ENCODE results near the gene HSD3B2. TPM values are rescaled to one million over a fixed set of nuclear protein-coding genes. Genes with fewer than 3 reads are reported as not detected.

The HSD3B2 gene
- total and polyA plus RNA-seq, 7 donors = 0.60 to 5.8 (median 0.93) TPM; not detected in 4

- Histone ChIP-seq H3K36me3 (no peaks in the 10 kb centered on the region), H3K9me3 (peaks cover 0 to 3% (median 0%) of the 10 kb centered on the region in 4 donors), H3K27ac (no peak overlapping the region), H3K4me1 (no peaks in the 10 kb centered on the region), H3K4me3 (no peak overlapping the region), H3K27me3 (no peaks in the 10 kb centered on the region)
- 29 to 36% methylated on average over 2 of the region's 2 CpGs for WGBS, 2 donors
- TF ChIP-seq EP300 (IDR thresholded peaks at IDR 0.05) (no peak), CTCF (IDR thresholded peaks at IDR 0.05) (no peak), POLR2AphosphoS5 (IDR thresholded peaks at IDR 0.05) (no peak), POLR2A (IDR thresholded peaks at IDR 0.05) (no peak)
- no peak for DNase-seq
- intact Hi-C loops (cut with DNase I) = no loop called here
Measured at GRCh38 chr1:119404736-119405135, 10.2 kb upstream of the HSD3B2 start.

- H3K4me1 ChIP-seq = no peaks in the 10 kb centered on the region
- intact Hi-C loops (cut with DNase I) = no loop called here
- DNase-seq = no peak
- peaks cover 0 to 3% (median 0%) of the 10 kb centered on the region in 4 donors for H3K9me3 ChIP-seq
- H3K27me3 ChIP-seq = no peaks in the 10 kb centered on the region
- H3K36me3 ChIP-seq = no peaks in the 10 kb centered on the region
- TF ChIP-seq POLR2AphosphoS5 (IDR thresholded peaks at IDR 0.05) = no peak
- TF ChIP-seq POLR2A (IDR thresholded peaks at IDR 0.05) = no peak
- TF ChIP-seq EP300 (IDR thresholded peaks at IDR 0.05) = no peak
- no peak for TF ChIP-seq CTCF (IDR thresholded peaks at IDR 0.05)
- H3K4me3 ChIP-seq = no peak overlapping the region
- H3K27ac ChIP-seq = no peak overlapping the region
Measured at GRCh38 chr1:119409731-119410130, 5.2 kb upstream of the HSD3B2 start.

GRCh38 chr1:119410961-119411360 is 4.0 kb upstream of the HSD3B2 start:
- H3K27ac ChIP-seq = no peak overlapping the region
- H3K36me3 ChIP-seq = no peaks in the 10 kb centered on the region
- no peaks in the 10 kb centered on the region for H3K27me3 ChIP-seq
- WGBS, 2 donors = 15 to 66% methylated on average over 3 of the region's 3 CpGs
- DNase-seq = no peak
- H3K9me3 ChIP-seq = peaks cover 0 to 3% (median 0%) of the 10 kb centered on the region in 4 donors
- no peak overlapping the region for H3K4me3 ChIP-seq
- intact Hi-C loops (cut with DNase I) = no loop called here
- H3K4me1 ChIP-seq = no peaks in the 10 kb centered on the region
- TF ChIP-seq EP300 (IDR thresholded peaks at IDR 0.05) (no peak), POLR2A (IDR thresholded peaks at IDR 0.05) (no peak), POLR2AphosphoS5 (IDR thresholded peaks at IDR 0.05) (no peak), CTCF (IDR thresholded peaks at IDR 0.05) (no peak)

- H3K36me3 ChIP-seq = no peaks in the 10 kb centered on the region
- no peak for DNase-seq
- no peaks in the 10 kb centered on the region for H3K27me3 ChIP-seq
- H3K27ac ChIP-seq = no peak overlapping the region
- intact Hi-C loops (cut with DNase I) = no loop called here
- WGBS, 2 donors = 61 to 76% methylated on average over 3 of the region's 3 CpGs
- H3K4me1 ChIP-seq = no peaks in the 10 kb centered on the region
- no peaks in the 10 kb centered on the region for H3K9me3 ChIP-seq
- H3K4me3 ChIP-seq = no peak overlapping the region
- no peak for TF ChIP-seq CTCF (IDR thresholded peaks at IDR 0.05)
Measured at GRCh38 chr1:119416006-119416640, 1.2 kb downstream of the HSD3B2 start.

GRCh38 chr1:119419109-119419508 is 4.2 kb downstream of the HSD3B2 start:
- H3K27me3 ChIP-seq = no peaks in the 10 kb centered on the region
- TF ChIP-seq CTCF (IDR thresholded peaks at IDR 0.05) (no peak), EP300 (IDR thresholded peaks at IDR 0.05) (no peak), POLR2AphosphoS5 (IDR thresholded peaks at IDR 0.05) (no peak), POLR2A (IDR thresholded peaks at IDR 0.05) (no peak)
- DNase-seq = no peak

More at GRCh38 chr1:119419109-119419508, 4.2 kb downstream of the HSD3B2 start:
- Histone ChIP-seq H3K9me3 (no peaks in the 10 kb centered on the region), H3K4me3 (no peak overlapping the region), H3K27ac (no peak overlapping the region), H3K36me3 (no peaks in the 10 kb centered on the region), H3K4me1 (no peaks in the 10 kb centered on the region)
- WGBS, 2 donors = 92 to 94% methylated on average over 5 of the region's 5 CpGs
- intact Hi-C loops (cut with DNase I) = no loop called here

Data from sigmoid colon (tissue), 7 donors.